Activated naive CD4-positive, alpha-beta T cell treated with Interleukin-2 at 50 U/mL for 16 hours (primary cell): Measurements from ENCODE around the gene CUEDC2.
"Not testable (repeated sequence)": the region's sequence is repeated elsewhere in the genome, so short reads cannot be mapped to it uniquely, and the experiment has no call there.

Source experiments
- DNase-seq: peaks from one replicate; pipeline ENCODE4 v3.0.0-alpha.2; 2020

Gene CUEDC2

DNA sequence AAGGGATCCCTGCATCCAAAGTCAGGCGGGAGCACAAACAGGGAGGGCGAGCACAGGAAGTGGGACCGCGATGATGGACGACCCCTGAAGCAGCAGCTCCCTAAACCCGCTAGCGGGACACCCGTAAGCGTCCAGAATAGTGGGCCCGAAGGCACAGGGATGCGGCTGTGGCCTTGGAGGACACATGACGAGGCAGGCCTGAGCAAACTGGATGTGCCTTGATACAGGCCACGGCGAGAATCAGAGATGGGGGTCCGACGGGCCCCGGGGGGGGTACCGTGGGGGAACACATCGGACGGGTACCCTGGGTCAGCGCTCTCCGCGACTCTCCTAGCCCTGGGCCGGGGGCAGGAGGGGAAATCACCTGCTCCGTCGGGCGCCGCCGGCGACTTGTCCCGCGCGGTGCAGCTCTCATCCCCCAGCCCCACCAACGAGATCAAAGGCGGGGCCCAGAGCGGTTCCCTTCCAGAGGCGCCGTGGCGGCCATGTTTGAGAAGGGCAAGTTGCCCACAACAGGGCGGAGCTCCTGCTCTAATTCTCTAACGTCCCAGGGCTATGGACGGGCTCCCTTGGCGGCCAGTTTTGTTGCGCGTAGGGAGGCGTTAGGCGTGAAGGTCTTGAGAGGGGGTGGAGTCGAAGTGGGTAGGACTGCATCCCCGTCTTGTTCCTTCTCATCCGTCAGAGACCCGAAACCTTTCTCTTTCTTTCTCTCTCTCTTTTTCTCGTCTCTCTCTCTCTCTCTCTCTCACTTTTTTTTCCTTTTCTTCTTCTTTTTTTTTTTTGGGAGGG, at the start of gene CUEDC2:
CUEDC2 (minus strand) TSS at position 413 of the 789 bp plus-strand sequence. CDS start 7,386 bp downstream, outside the sequence.
- peak; percentile 97 for DNase-seq

- no peak for DNase-seq
These were observed 48.0 kb upstream of the CUEDC2 start for GRCh38 chr10:102480396-102480795.

DNA sequence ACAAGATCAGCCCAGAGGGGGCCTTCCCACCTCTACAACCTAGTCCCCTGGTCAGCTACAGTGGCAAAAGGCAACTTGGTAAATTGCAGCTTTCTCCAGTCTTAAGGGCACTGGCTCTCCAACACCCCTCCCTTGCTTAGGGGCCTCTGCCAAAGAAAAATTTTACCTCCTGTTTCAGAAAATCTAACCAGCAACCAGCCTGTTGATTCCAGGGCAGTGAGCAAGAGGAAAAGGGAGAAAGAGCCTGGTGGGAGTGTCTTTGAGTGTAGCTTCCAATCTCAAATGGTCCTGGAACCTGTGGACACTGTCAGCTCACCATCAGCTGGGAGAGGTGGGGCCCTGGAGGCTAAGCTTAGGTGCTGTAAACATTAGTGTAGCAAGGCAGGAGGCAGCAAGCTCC, 47.3 kb upstream of the CUEDC2 start:
- no peak for DNase-seq

- DNase-seq: no peak
These were observed 44.2 kb upstream of the CUEDC2 start for GRCh38 chr10:102476466-102477141.

GRCh38 chr10:102475451-102476040, 43.2 kb upstream of the CUEDC2 start:
- DNase-seq: no peak

GRCh38 chr10:102473445-102474331, 41.3 kb upstream of the CUEDC2 start:
- no peak for DNase-seq

DNA sequence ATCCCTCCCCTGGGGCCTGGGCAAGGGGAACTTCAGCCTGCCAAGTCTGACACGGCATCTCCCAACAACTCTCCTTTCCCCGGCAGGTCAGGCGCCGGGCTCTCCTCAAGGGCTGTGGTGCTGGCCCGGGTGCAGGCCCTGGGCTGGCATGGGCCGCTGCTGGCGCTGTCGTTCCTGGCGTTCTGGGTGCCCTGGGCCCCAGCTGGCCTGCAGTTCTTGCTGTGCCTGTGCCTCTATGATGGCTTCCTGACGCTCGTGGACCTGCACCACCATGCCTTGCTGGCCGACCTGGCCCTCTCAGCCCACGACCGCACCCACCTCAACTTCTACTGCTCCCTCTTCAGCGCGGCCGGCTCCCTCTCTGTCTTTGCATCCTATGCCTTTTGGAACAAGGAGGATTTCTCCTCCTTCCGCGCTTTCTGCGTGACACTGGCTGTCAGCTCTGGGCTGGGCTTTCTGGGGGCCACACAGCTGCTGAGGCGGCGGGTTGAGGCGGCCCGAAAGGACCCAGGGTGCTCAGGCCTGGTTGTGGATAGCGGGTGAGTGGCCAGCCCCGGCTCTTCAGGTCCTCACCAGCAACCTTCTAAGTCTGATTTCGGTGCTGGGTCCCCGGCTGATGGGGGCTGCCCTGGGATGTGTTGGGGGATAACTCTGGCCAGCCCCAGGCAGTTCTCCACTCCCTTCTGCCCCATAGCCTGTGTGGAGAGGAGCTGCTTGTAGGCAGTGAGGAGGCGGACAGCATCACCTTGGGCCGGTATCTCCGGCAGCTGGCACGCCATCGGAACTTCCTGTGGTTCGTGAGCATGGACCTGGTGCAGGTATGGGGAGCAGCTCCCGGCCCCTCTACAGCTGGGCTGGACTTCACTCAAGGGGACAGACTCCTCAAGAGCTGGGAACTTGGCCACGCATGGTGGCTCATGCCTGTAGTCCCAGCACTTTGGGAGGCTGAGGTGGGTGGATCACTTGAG, 38.5 kb upstream of the CUEDC2 start:
- no peak for DNase-seq

DNA sequence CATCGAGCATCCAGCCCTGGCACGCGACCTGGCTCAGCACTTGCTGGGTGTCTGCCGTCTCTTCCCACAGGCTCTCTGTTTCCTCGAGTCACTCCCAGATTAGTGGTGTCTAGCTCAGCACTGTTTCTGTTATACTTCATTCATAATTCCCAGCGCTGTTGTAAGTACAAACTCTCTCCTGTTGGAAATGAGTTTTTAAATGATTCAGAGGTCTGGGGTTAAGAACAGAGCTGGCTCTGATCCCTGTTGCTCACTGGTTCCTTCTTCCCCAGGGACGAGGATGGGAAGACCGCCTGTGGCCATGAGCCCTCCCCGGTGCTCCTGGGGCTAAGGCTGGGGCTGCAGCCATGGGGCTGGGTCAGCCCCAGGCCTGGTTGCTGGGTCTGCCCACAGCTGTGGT, 36.3 kb upstream of the CUEDC2 start:
- no peak for DNase-seq

GRCh38 chr10:102467971-102468438, 35.6 kb upstream of the CUEDC2 start:
- DNase-seq: no peak

DNA sequence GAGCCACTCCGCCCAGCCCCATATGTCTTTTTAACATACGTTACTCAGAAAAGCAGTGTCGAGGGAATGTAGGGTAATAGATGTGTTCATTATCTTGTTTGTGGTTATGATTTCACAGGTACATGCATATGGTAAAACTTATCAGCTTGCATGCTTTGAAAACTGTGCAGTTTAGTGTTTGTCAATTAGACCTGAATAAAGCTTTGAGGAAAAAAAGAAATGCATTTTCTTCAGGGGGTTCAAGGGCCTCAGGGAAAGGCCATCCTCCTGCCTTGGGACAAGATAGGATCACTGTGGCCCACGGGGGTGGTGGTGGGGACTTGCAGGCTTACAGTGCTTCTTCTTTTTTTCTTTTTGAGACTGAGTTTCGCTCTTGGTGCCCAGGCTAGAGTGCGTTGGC, 34.9 kb upstream of the CUEDC2 start:
- DNase-seq: no peak

DNA sequence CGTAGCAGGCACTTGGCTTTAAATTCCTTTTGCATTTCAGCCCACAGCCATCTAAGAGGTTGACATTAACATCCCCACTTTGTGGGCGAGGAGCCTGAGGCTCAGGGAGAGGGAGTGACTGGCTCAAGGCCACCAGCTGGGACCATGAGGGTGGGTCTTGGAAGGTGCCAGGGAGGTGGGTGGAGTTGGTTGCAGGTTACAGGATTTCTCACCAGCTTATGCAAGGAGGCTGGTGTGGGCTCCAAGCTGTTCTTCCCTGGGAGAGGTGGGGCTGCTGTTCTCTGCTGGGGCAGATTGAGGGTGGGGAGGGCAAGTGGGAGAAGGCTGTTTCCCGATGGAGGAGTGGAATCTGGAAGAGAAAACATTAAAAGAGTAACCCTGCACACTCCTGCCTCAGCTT, 33.1 kb upstream of the CUEDC2 start:
- no peak for DNase-seq

- DNase-seq: no peak
These were observed 31.6 kb upstream of the CUEDC2 start for GRCh38 chr10:102463983-102464382.

- no peak for DNase-seq
These were observed 30.2 kb upstream of the CUEDC2 start for GRCh38 chr10:102462512-102463054.

- peak; percentile 93 for DNase-seq
These were observed 29.0 kb upstream of the CUEDC2 start for GRCh38 chr10:102461187-102462054.

DNA sequence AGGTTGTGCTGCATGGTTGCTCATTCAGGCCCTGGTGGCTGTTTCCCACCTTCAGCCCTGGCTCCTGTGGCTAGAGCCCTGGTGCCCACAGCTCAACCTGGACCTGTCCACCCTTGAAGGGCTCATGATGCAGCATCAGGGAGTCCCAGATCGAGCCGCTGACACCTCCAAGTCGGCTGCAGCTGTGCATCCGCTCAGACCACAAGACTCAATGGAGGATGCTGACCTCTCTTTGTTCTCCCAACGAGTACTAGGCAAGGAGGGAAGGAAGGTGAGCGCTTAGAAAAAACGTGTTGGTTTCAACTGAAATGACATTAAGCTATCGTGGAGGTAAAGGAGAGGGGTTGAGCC, 28.4 kb upstream of the CUEDC2 start:
- no peak for DNase-seq

GRCh38 chr10:102458656-102459055, 26.3 kb upstream of the CUEDC2 start:
- DNase-seq: no peak

DNA sequence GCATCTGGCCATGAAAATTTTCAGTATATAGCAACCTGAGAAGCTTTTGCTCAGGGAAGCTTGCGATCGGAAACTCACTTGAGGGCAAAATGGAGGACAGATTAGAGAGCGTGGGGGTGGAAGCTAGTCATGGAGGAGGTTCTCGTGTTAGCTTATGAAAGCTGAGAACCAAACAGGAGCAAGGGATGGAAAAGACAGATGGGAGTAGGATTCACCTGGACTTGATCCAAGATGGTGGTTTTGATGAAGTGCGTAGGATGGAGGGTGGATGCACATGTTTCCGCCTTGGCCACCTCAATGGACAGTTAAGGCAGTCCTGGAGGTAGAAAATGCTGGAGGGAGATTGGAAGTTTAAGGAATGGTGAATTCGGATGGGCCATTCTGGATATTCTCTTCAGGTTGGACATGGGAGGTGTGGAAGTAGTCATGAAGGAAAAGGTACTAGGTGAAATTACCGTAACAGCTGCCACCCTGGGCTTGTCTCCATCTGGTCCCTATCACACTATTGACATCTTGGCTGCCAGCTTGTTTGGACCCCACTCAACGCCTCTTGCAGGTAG, 25.3 kb upstream of the CUEDC2 start:
- DNase-seq: no peak

DNA sequence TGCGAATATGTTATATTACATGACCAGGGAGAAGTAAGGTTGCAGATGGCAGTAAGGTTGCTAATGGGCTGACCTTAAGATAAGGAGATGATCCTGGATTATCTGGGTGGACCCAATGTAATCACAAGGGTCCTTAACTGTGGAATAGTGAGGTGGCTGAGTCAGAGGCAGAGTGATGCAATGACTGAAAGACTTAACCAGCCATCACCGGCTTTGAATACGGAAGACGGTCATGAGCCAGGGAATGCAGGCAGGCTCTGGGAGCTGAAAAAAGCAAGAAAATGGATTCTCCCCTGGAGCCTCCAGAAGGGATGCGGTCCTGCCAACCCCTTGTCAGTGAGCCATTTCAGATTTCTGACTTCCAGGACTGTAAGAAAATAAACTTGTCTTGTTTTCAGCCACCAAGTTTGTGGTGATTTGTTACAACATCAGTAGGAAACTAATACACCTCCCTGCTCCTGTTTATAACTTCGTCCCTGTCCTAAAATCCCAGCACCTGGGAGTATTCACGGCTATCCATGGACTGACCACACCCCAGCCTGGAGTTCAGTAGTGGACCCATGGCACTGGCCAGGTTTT, 23.6 kb upstream of the CUEDC2 start:
- DNase-seq: no peak

DNA sequence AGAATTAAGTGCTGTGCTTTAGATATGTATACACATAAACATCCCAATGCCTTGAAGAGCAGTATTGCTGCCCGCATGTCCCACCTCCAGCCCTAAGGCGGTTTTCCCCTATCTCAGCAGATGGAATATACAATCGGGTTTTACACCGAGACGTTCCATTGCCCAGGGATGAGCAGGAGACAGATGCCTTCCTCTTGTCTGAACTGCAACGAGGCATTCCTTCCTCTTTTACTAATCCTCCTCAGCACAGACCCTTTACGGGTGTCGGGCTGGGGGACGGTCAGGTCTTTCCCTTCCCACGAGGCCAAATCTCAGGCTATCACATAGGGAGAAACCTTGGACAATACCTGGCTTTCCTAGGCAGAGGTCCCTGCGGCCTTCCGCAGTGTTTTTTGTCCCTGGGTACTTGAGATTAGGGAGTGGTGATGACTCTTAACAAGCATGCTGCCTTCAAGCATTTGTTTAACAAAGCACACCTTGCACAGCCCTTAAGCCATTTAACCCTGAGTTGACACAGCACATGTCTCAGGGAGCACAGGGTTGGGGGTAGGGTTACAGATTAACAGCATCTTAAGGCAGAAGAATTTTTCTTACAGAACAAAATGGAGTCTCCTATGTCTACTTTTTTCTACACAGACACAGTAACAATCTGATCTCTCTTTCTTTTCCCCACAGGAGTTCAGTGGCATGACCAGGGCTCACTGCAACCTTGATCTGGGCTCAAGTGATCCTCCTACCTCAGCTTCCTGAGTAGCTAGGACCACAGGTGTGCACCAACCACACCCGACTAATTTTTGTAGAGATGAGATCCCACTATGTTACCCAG, 22.5 kb upstream of the CUEDC2 start:
- not testable (repeated sequence) for DNase-seq
